Rectal smooth muscle tissue (tissue), 1 donor: ENCODE measurements around the gene NEO1.

ENCODE experiments used
- H3K27ac ChIP-seq: one replicate; pipeline ENCODE4 v1.7.0; 2013; ENCODE audit warnings: low read depth, low read length, inconsistent platforms
- H3K27me3 ChIP-seq: one replicate; pipeline ENCODE4 v1.7.0; 2013; ENCODE audit warnings: low read length; ENCODE audit not compliant: control insufficient read depth, insufficient read depth
- H3K36me3 ChIP-seq: one replicate; pipeline ENCODE4 v1.7.0; 2013; ENCODE audit warnings: low read length; ENCODE audit not compliant: control insufficient read depth, insufficient read depth
- H3K4me1 ChIP-seq: one replicate; pipeline ENCODE4 v1.7.0; 2013; ENCODE audit warnings: low read length; ENCODE audit not compliant: control insufficient read depth, insufficient read depth
- H3K4me3 ChIP-seq: one replicate; pipeline ENCODE4 v1.7.0; 2013; ENCODE audit warnings: low read length
- H3K9ac ChIP-seq: one replicate; pipeline ENCODE4 v1.7.0; 2013; ENCODE audit warnings: low read length

NEO1 gene

DNA sequence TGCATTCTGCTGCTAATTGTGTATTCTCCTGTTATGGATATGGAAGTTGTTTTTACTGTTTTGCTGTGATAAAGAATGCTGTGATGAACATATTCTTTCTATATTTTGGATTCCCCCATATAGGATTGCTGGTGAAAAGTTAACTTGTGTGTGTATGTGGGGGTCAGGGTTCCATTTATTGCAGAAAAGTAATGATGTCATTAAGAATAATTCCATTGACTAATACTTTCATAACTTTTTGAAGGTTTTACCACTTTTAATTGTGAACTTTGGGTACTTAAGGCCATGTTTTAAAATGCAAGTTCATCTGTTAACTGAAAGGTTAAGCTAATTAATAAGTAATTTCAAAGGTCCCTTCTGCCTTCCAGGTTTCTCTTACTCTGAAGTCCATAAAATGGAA lies 6.2 kb downstream of the NEO1 start:
- Histone ChIP-seq H3K4me1 (peaks cover 4% of the 10 kb centered on the region), H3K4me3 (no peak overlapping the region), H3K9ac (no peak overlapping the region), H3K27me3 (no peaks in the 10 kb centered on the region), H3K27ac (no peak overlapping the region), H3K36me3 (no peaks in the 10 kb centered on the region)

DNA sequence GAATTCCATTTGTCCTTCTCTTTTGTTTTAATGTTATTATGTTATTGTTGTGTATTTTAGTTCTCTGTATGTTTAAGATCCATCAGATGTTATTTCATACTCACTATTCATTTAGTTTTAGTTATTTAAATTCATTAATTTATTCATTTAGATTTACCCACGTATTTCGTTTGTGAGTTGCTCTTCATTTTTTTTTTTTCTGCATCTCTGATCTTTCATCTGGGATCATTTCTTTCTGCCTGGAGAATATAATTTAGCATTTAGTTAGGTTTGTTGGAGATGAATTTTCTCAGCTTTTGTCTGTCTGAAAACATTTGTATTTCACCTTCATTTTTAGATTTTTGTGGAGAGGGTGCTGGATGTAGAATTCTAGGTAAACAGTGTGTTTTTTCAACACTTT lies 12.9 kb downstream of the NEO1 start:
- no peak overlapping the region for H3K9ac ChIP-seq
- H3K4me1 ChIP-seq, result no peaks in the 10 kb centered on the region
- H3K27ac ChIP-seq, result no peak overlapping the region
- H3K36me3 ChIP-seq, result no peaks in the 10 kb centered on the region
- H3K4me3 ChIP-seq, result no peak overlapping the region
- H3K27me3 ChIP-seq, result no peaks in the 10 kb centered on the region

DNA sequence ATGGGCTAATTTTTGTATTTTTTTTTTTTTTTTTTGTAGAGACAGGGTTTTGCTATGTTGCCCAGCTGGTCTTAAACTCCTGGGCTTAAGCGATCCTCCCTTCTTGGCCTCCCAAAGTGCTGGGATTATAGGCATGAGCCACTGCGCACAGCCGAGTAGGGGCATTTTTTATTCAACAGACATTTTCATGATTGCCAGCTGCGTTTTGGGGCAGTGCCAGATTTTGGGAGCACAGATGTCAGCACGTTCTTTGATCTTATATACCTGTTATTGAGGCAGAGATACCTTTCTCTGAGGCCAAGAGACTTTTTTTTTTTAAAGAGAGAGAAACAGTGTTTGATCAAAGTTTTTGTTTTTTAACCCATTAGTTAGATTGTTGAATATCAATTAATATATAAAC lies 16.8 kb downstream of the NEO1 start:
- Histone ChIP-seq H3K27me3 (no peaks in the 10 kb centered on the region), H3K36me3 (no peaks in the 10 kb centered on the region), H3K9ac (no peak overlapping the region), H3K27ac (no peak overlapping the region), H3K4me1 (no peaks in the 10 kb centered on the region), H3K4me3 (no peak overlapping the region)

DNA sequence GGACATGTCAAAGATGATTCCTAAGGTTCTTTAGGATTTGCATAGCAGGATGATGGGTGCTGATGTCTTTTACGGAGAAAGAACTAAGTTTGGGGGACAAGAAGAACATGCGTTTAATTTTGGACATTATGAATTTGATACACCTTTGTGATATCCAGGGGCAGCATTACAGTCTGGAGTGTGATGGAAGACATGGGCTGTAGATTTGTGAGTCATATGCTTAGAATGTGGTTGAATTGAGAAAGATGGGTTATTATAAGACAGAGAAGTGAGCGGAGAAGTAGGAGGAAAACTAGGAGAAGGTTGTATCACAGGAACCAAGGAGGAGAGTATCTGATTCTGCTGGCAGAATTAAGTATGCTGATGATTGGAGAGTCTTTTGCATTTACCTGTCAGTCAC lies 20.6 kb downstream of the NEO1 start:
- no peak overlapping the region for H3K27ac ChIP-seq
- H3K27me3 ChIP-seq, result no peaks in the 10 kb centered on the region
- H3K4me3 ChIP-seq, result no peak overlapping the region
- H3K9ac ChIP-seq, result no peak overlapping the region
- no peaks in the 10 kb centered on the region for H3K4me1 ChIP-seq
- no peaks in the 10 kb centered on the region for H3K36me3 ChIP-seq

DNA sequence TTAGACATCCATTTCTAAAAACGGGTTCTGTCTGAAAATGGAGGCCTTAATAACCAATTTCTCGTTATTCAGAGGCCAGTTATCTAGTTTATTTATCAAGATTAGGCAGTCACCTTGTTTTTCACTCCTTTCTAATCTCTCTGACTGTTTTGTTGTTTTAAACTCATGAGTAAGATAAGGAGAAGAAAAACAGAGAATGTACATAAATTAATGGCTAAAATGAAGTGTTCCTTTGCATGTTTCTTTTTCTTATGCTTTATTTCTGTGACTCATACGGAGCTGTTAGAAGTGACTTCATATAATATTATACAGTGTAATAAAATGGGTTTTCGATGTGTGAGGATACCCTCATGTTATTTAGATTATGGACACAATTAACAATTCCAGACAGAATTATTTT lies 22.0 kb downstream of the NEO1 start:
- peaks cover 12% of the 10 kb centered on the region for H3K4me1 ChIP-seq
- no peaks in the 10 kb centered on the region for H3K27me3 ChIP-seq
- H3K4me3 ChIP-seq, result no peak overlapping the region
- H3K27ac ChIP-seq, result no peak overlapping the region
- no peak overlapping the region for H3K9ac ChIP-seq
- H3K36me3 ChIP-seq, result no peaks in the 10 kb centered on the region

DNA sequence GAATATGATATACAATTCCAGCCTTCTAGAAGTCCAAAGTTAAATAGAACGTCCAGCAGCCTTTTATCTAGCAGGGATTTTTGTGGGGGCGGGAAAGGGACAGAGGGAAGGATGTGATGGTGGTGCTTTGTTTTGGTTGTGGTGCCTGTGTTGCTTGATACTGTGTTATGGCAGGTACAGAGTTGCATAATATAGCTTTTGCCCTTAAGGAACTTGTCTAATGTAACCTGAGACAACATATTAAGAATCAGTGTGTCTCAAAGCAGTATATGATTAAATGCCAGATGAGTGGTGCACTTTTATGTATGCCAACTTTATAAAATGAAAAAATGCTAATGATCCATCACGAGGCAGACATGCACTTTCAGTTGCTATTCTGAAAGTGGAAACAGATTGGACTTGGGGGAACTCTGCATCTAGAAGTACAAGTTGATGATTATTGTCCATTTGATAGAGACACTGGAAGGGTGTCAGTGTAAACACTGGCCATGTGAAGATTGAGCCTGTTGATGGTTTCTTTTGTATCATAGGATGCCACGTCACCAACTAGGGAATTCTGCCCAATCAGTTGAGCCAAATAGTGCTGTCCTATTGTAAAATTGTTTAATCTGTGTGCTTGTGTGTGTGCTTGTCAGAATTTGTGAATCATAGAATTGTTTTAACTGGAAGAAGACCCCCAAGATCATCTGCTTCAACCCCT lies 23.0 kb downstream of the NEO1 start:
- Histone ChIP-seq H3K36me3 (no peaks in the 10 kb centered on the region), H3K4me1 (peaks cover 12% of the 10 kb centered on the region), H3K4me3 (no peak overlapping the region), H3K9ac (no peak overlapping the region), H3K27ac (no peak overlapping the region), H3K27me3 (no peaks in the 10 kb centered on the region)

DNA sequence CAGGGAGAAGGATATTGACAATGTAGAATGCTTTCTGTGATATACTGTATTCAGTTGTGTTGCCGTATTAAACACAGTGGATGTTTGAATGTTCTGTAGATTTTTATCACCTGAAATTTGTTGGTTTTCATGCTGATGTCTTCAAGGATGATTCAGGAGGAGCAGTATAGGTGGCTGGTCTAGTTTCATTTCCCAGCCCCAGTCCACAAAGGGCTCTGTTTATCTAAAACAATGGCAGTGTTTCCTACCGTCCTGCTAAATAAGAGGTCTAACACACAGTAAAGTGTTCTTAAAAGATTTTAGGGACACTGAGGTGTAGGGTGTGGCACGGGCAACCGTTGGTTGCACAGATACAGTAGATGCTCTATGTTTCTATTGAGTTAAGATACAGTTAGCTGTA lies 26.0 kb downstream of the NEO1 start:
- no peak overlapping the region for H3K27ac ChIP-seq
- peaks cover 12% of the 10 kb centered on the region for H3K4me1 ChIP-seq
- H3K9ac ChIP-seq, result no peak overlapping the region
- H3K27me3 ChIP-seq, result no peaks in the 10 kb centered on the region
- H3K36me3 ChIP-seq, result no peaks in the 10 kb centered on the region
- no peak overlapping the region for H3K4me3 ChIP-seq

DNA sequence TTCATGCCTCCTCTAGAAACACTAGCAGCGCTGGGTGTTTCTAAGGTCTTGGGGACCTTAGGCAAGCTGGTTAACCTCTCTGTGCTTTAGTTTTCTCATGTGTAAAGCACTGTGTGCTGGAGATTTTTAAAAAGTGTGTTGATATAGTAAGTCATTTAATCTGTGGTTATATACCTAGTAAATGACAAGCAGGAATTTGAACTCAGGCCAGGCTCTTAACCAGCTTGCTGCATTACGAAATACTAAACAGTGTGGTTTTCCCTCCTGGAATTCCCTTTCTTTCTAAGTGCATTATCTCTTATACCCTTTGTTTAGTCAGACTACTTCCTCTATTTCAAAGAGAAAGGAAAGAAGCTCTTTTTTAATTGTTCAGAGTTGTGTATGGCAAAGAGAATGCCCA lies 26.5 kb downstream of the NEO1 start:
- H3K27me3 ChIP-seq, result no peaks in the 10 kb centered on the region
- no peak overlapping the region for H3K27ac ChIP-seq
- no peak overlapping the region for H3K4me3 ChIP-seq
- H3K4me1 ChIP-seq, result peaks cover 12% of the 10 kb centered on the region
- no peaks in the 10 kb centered on the region for H3K36me3 ChIP-seq
- no peak overlapping the region for H3K9ac ChIP-seq

DNA sequence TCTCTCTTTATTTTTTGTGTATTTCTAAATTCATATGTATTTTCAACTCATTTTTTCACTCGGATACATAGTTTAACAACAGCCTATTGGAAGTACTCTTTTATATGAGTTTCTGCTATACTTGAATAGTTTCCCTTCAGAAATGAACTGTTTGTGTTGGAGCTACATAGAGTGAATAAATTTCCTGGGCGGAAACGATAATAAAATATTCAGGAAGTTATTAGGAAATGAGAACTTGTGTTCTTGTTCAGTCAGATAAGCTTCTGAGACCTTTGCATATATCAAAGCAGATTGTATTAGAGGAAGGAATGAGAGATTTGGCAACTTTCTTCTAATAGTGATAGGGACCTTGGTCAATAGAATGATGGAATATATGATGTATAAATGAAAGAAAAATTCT lies 27.3 kb downstream of the NEO1 start:
- H3K27ac ChIP-seq, result no peak overlapping the region
- no peaks in the 10 kb centered on the region for H3K27me3 ChIP-seq
- H3K36me3 ChIP-seq, result no peaks in the 10 kb centered on the region
- H3K4me3 ChIP-seq, result no peak overlapping the region
- H3K4me1 ChIP-seq, result peaks cover 12% of the 10 kb centered on the region
- H3K9ac ChIP-seq, result no peak overlapping the region

DNA sequence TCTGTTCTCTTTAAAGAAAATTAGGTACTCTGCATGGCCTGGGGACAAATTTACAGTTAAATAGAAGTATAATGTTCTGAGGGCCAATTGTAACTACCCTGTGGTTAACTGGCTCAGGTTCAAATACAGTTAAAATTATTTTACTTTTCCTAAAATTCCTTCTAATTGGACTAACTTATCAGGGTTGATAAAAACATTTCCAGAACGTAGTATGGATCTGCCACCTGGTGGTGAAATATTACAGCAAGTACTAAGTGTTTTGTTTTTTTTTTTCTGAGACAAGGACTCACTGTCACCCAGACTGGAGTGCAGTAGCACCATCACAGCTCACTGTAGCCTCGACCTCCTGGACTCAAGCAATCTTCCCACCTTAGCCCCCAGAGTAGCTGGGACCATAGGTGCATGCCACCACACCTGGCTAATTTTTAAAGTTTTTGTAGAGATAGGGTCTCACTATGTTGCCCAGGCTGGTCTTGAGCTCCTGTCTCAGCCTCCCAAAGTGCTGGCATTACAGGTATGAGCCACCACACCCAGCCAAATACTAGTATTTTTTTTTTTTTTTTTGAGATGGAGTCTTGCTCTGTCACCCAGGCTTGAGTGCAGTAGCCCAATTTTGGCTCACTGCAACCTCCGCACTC lies 29.2 kb downstream of the NEO1 start:
- Histone ChIP-seq H3K27ac (no peak overlapping the region), H3K27me3 (no peaks in the 10 kb centered on the region), H3K36me3 (no peaks in the 10 kb centered on the region), H3K9ac (no peak overlapping the region), H3K4me3 (no peak overlapping the region), H3K4me1 (peaks cover 12% of the 10 kb centered on the region)

DNA sequence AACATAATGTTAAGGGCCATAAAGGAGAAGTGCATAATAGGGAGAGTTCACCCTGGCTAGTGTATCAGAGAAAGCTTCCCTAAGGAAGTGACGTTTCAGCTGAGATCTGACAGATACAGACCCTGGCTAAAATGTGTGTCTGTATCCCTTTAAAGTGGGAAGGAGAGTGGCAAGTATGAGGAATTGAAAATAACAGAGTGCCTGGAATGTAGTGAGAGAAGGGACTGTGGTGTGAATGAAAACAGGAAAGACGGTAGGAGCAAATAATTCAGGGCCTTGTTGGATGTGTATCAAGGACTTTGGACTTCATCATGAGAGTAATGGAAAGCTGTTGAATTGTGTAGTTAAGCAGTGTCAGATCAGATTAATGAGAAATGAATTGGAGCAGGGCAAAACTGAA lies 30.5 kb downstream of the NEO1 start:
- H3K27me3 ChIP-seq, result no peaks in the 10 kb centered on the region
- peaks cover 12% of the 10 kb centered on the region for H3K4me1 ChIP-seq
- H3K27ac ChIP-seq, result no peak overlapping the region
- no peaks in the 10 kb centered on the region for H3K36me3 ChIP-seq
- H3K9ac ChIP-seq, result no peak overlapping the region
- H3K4me3 ChIP-seq, result no peak overlapping the region

DNA sequence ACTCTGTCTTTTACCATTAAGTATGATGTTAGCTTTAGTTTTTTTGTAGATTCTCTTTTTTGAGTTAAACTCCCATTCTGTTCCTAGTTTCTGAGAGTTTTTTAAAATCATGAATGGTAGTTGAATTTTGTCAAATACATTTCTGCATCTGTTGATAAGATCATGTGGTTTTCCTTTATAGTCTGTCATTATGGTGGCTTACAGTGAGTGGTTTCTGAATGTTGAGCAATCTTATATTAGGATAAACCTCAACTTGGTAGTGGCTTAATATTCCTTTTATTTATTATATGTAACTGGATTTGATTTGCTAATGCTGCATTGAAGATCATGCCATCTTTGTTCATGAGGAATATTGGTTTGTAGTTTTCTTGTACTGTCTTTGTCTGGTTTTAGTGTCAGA lies 34.8 kb downstream of the NEO1 start:
- Histone ChIP-seq H3K4me1 (no peaks in the 10 kb centered on the region), H3K36me3 (no peaks in the 10 kb centered on the region), H3K27me3 (no peaks in the 10 kb centered on the region), H3K9ac (no peak overlapping the region), H3K4me3 (no peak overlapping the region), H3K27ac (no peak overlapping the region)

DNA sequence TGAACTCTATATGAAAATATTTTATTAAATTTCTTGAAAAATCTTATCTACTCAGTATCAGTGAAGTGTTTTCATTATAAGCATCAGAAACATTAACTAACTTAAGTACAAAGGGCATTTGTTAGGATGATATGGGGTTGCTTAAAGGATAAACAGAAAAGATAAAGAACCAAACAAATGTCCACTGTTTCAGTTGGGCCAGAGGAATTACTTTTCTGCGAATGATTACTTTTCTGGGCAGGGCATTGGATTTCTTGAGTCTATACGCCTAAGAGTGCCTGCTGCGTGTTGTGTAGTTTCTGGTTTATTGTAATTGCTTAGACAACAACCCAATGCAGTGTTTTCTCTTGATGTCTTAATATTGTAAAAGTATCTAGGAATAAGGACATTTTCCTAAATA lies 52.8 kb downstream of the NEO1 start:
- Histone ChIP-seq H3K9ac (no peak overlapping the region), H3K4me3 (no peak overlapping the region), H3K27me3 (no peaks in the 10 kb centered on the region), H3K4me1 (no peaks in the 10 kb centered on the region), H3K27ac (no peak overlapping the region), H3K36me3 (no peaks in the 10 kb centered on the region)
